ENCODE data around the gene MRPS27. TPM values are rescaled to one million over a fixed set of nuclear protein-coding genes. Genes with fewer than 3 reads are reported as not detected.

MRPS27 gene
- total and polyA plus RNA-seq, 9 of the 15 experiments (the other 6 are each of a cell fraction or from before 2014, with no cell fraction given) = 73.6 to 144 (median 106) TPM

DNA sequence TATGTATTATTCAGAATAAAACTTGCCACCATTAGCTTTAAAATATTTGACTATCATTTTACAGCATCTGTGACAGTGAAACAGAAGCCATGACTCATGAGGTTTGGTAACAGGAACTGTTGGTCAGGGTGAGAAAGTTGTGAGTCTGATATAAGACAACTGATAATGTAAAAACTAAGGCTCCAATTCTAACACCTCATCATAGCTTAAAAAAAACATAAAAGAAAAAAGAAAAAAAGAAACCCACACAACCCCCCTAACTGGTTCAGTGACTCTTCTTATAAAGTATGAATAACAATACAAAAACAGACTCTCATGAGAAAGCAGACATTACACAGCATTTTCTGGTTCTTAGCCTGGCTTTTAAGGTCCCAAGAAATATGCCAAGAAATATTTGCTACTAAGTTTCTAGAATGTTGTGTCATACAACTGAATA is 85.8 kb downstream of the MRPS27 start (continued):
- TF ChIP-seq, protein P1, sequence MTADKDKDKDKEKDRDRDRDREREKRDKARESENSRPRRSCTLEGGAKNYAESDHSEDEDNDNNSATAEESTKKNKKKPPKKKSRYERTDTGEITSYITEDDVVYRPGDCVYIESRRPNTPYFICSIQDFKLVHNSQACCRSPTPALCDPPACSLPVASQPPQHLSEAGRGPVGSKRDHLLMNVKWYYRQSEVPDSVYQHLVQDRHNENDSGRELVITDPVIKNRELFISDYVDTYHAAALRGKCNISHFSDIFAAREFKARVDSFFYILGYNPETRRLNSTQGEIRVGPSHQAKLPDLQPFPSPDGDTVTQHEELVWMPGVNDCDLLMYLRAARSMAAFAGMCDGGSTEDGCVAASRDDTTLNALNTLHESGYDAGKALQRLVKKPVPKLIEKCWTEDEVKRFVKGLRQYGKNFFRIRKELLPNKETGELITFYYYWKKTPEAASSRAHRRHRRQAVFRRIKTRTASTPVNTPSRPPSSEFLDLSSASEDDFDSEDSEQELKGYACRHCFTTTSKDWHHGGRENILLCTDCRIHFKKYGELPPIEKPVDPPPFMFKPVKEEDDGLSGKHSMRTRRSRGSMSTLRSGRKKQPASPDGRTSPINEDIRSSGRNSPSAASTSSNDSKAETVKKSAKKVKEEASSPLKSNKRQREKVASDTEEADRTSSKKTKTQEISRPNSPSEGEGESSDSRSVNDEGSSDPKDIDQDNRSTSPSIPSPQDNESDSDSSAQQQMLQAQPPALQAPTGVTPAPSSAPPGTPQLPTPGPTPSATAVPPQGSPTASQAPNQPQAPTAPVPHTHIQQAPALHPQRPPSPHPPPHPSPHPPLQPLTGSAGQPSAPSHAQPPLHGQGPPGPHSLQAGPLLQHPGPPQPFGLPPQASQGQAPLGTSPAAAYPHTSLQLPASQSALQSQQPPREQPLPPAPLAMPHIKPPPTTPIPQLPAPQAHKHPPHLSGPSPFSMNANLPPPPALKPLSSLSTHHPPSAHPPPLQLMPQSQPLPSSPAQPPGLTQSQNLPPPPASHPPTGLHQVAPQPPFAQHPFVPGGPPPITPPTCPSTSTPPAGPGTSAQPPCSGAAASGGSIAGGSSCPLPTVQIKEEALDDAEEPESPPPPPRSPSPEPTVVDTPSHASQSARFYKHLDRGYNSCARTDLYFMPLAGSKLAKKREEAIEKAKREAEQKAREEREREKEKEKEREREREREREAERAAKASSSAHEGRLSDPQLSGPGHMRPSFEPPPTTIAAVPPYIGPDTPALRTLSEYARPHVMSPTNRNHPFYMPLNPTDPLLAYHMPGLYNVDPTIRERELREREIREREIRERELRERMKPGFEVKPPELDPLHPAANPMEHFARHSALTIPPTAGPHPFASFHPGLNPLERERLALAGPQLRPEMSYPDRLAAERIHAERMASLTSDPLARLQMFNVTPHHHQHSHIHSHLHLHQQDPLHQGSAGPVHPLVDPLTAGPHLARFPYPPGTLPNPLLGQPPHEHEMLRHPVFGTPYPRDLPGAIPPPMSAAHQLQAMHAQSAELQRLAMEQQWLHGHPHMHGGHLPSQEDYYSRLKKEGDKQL (CRISPR knock-in tag; IDR thresholded peaks at IDR 0.05; ENCODE audit: borderline replicate concordance) = no peak
- TF ChIP-seq ZNF384 (IDR thresholded peaks at IDR 0.05; ENCODE audit: low read depth, low read length) (peak; percentile 65), SMARCE1 (IDR thresholded peaks at IDR 0.05) (peak; percentile 97), FOS (IDR thresholded peaks at IDR 0.05; ENCODE audit: extremely low read depth, insufficient read length) (peak; percentile 56), ZBED1 (IDR thresholded peaks at IDR 0.05) (no peak), RB1 (IDR thresholded peaks at IDR 0.05; ENCODE audit: low read depth) (no peak), ZNF707 (CRISPR knock-in tag; conservative IDR thresholded peaks at IDR 0.05) (no peak), C11orf30 (IDR thresholded peaks at IDR 0.05; ENCODE audit: low read depth) (peak; percentile 90), MAFF (IDR thresholded peaks at IDR 0.05; ENCODE audit: low read length) (peak; percentile 81), RBM14 (IDR thresholded peaks at IDR 0.05; ENCODE audit: borderline replicate concordance, insufficient read depth, low read depth, low read length) (no peak), ELF1 (tag; IDR thresholded peaks at IDR 0.05) (no peak), RAD21 (CRISPR knock-in tag; conservative IDR thresholded peaks at IDR 0.05 in 1 of 2, IDR thresholded peaks at IDR 0.05 in 1 of 2) (peak in 1 of 2 experiments; percentile 31; a peak in 1 of 4 replicates), ZNF354B (CRISPR knock-in tag; IDR thresholded peaks at IDR 0.05) (peak; percentile 33; the same call in 1 of the 2 replicates), NEUROD1 (IDR thresholded peaks at IDR 0.05; ENCODE audit: borderline replicate concordance, low read depth, low read length, partially characterized antibody) (peak; percentile 39), ZSCAN32 (CRISPR knock-in tag; IDR thresholded peaks at IDR 0.05) (no peak), ZNF644 (tag; IDR thresholded peaks at IDR 0.05; ENCODE audit: low read depth) (peak; percentile 77)
